Myometrial cell (primary cell): ENCODE data around the gene ORC3. TPM values are rescaled to one million over a fixed set of nuclear protein-coding genes. Genes with fewer than 3 reads are reported as not detected.

Experiments
- total RNA-seq: library from RNA; depleted of rRNA; stranded (reverse); fragments of >200 nt; gene quantifications from 2 replicates; pipeline ENCODE4 v1.2.3, GENCODE V29; 2015

The ORC3 gene
- 25.9 and 26.2 TPM in 2 replicates for total RNA-seq

GRCh38 chr6:87589693-87590416 lies at the start of gene ORC3, which contains the start of gene RARS2:
TSS of gene ORC3 (plus strand) at chr6:87590135. CDS start at chr6:87590169, 34 bp downstream.
TSS of gene RARS2 (minus strand) at chr6:87589987. CDS start at chr6:87589957, 30 bp downstream.

GRCh38 chr6:87701676-87702588 lies 112.0 kb downstream of the ORC3 start, which contains the start of gene AKIRIN2:
TSS of gene AKIRIN2 (minus strand) at chr6:87702233. CDS start at chr6:87701684, 549 bp downstream.

Other genes starting within 250 kb of the ORC3 start
- 0.35 TPM in 1 of 2 replicates, not detected in the other for gene C6orf163, start 245.3 kb upstream of the ORC3 start, total RNA-seq
- gene CFAP206, start 182.2 kb upstream of the ORC3 start, total RNA-seq, result 0.29 and 0.53 TPM in 2 replicates
- 15.1 and 17.6 TPM in 2 replicates for gene SLC35A1, start 117.2 kb upstream of the ORC3 start, total RNA-seq
- 34.6 and 38.5 TPM in 2 replicates for gene RARS2, start 148 bp upstream of the ORC3 start, total RNA-seq
- 8.2 and 10.1 TPM in 2 replicates for gene AKIRIN2, start 112.1 kb downstream of the ORC3 start, total RNA-seq